HG03342 (cell line): ENCODE measurements around the gene GRM1.
"Not testable (repeated sequence)": the region's sequence is repeated elsewhere in the genome, so short reads cannot be mapped to it uniquely, and the experiment has no call there.

ENCODE experiments used
- ATAC-seq: cut with Tn5 transposase; IDR thresholded peaks from one replicate; pipeline ENCODE4 v1.9.1; 2021; ENCODE audit warnings: mild to moderate bottlenecking, moderate library complexity; ENCODE audit not compliant: unreplicated experiment

The GRM1 gene

DNA sequence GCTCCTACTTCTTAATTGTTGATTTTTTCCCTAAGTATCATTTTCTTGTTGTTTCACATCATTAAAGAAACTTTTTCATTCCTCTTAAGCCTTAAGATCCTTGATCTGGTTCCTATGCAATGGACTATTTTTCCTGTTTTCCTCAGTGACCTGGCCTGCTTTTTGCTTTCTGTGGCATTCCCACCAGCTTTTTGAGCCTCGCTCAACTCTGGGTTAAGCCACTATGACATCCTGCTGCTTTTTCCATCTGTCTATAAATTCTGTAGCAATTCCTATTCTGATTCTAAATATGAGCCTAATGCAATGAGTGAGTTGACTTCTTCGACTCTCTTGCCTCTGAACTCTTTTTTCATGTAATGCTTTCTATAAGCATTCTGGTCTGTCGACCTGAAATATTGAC is 160.3 kb downstream of the GRM1 start:
- no peak for ATAC-seq

DNA sequence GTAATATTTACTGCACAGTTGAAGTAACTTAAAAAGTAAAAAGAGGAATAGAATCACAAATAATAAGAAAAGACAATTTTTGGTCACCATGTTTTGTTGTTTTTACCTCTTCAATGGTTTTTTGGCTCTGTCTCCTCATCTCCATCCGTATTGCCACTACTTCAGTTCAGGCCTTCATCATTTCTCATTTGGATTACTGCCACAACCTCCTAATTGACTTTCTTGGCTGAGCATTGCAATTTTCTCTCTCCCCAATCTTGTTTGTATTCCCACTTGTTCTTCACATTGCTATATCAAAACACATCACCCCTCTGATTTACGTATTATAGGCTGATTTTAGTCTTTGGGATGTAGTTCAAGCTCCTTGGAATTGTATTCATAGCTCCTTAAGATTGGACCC is 161.7 kb downstream of the GRM1 start:
- ATAC-seq: no peak

DNA sequence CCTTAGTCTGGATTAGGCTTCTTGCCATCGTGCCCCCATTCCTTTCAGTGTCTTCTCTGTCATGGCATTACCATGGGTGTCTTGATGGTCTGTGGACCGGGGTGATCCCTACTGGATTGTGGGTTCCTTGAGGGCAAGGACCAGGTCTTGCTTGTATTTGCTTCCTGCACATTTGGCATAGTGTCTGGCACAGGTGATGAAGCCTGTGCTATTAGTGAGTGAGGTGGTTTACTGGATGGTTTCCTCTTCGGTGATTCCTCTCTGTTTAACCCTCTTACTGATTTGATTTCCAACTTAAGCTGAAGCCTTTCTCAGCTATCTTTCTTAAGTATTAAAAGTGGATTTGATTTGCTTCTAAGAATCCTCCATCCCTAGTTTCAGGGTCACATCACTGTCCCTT is 162.3 kb downstream of the GRM1 start:
- no peak for ATAC-seq

DNA sequence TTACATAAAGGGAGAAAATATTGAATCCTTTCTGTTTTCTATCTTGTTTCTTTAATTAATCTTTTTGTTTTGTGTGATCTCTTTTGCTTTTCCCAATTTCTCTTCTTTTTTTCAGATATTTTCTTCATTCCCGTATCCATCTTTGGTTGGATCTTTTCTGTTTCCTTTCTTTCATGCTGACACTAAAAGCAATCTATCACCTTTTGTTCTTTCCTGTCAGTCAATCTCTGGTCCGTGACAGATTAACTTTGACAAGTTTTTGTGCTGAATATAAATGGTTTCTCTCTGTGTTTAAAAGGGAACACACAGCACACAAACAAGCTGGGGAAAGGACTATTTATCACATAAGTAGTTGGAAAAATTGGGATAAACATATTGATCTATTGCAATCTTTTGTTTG is 162.8 kb downstream of the GRM1 start:
- no peak for ATAC-seq

DNA sequence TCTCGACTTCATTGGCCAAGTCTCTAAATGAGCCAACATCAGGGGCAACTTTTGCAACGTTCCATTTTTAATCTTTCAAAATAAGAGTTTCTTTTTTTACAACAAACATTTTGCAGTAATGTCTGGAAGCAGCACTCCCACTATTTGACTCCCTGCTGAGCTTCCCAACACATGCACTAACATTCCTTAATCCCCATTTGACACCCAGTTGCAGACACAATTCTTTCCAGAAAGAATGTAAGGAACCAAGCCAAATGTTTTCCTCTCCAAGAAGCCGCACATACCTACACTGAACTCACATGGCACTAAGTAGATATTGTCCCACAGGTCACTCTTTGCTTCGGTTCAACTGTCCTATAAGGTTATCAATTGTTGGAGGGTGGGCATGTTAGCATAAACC is 165.6 kb downstream of the GRM1 start:
- ATAC-seq: no peak

DNA sequence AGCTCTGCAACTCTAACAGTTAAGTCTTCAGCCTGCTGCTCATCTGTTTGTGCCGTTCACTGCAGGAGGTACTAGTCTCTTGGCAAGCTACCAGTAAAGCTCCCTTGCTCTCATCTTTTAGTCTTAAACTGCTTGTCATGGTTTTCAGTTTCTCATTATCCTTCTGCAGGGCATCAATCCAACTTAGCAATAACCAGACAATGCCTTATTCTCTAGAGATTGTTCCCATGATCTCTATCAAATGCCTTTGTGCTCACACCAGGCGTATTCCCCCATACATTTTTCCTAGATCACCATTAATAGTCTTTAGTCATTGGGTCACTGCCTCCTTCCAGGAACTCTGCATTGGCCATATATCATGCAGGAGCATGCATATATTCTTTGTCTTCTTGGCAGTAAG is 171.3 kb downstream of the GRM1 start:
- ATAC-seq: no peak

DNA sequence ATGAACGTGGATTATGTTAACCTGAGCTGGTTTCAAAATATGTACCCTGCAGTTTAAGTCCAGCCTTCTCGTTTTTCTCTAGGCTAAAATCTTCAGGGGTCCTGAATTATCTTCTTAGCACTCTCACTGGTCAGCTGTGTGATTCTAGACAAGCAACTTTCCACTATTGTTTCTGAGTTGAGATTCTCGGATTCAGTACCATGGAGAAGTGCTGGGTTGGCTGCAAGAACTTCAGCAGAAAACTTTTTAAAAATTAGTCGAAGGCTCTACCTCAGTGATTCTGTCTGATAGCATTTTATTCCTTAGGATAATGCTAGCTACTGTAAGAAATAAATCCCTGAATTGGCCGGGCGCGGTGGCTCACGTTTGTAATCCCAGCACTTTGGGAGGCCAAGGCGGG is 173.7 kb downstream of the GRM1 start:
- no peak for ATAC-seq

DNA sequence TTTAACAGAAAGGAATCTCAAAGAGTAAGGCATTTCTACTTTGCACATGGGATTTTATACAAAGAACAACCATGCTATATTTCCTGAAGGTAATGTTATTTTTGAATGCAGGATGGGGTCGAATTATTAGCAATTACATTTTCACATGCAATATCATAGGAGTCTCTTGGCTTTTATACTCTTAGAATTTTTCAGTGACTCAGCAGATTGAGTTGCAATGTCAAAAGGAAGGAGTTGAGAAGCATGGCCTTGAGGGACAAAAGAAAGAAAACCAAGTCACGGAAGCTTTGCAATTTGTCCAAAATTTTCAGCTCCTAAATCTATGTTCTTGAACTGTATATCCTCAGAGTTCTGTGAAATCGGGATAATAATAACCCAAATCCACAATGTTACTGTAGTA is 181.1 kb downstream of the GRM1 start:
- no peak for ATAC-seq

DNA sequence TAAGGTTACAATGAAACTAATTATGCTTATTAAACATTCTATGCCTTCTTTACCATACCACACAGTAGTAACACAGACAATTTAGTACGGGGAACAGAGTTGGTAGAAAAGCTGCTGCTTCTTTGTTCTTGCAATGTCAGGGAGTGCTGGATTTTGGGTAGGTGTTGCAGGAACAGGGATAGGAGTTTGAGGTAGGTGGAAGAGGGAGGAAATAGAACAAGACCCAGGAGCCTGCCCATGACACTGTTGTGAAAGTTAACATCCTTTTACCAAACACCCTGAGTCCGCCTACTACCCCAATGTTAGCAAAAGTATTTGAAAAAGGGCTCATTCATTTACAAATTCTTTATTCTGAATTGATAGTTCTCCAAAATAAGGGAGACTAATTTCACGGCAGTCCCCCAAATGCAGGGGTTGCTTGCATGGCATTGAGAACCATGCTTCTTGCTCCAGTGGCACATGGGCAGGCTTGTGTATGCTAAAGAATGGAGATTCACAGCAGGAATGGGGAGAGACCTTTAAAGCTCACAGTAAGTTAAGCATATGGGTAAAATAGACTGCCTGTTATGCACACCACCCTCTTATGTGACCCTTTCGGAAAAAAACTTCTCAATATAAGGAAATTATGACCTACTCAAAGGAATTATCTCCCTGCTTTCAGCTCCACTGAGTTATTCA is 181.7 kb downstream of the GRM1 start:
- no peak for ATAC-seq

DNA sequence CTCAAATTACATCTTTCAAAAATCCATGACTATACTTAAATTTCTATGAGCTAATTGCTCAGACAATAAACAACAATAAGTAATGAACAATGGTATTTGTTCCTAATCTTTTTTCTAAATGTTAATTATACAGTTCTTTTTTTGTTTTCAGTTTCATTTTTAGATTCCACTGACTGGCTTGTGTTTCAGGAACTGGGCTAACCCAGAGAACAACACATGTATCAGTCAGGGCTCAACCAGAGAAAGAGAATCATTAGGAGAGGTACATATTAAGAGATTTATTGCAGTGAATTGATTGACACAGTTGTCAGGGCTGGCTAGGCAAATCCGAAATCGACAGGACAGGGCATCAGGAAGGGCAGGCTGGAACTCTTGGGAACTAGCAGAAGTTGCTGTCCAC is 182.8 kb downstream of the GRM1 start:
- ATAC-seq: peak; percentile 75

DNA sequence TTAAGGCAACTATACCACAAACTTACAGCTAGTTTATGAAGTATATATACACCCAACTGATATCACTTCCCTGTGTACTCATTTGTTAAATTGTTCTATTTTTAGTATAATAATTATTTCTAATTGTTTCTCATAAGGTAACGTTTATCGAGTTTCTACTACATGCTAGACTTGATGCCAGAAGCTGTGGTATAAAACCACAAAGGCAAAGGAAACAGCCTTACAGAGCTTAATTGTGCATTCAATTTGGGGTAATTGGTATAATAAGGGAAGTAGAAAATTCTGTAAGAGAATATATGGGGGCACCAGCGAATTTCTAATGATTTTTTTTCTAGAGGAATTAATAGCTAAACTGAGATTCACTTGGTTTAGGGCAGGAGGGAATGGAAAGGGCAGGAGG is 183.9 kb downstream of the GRM1 start:
- no peak for ATAC-seq

DNA sequence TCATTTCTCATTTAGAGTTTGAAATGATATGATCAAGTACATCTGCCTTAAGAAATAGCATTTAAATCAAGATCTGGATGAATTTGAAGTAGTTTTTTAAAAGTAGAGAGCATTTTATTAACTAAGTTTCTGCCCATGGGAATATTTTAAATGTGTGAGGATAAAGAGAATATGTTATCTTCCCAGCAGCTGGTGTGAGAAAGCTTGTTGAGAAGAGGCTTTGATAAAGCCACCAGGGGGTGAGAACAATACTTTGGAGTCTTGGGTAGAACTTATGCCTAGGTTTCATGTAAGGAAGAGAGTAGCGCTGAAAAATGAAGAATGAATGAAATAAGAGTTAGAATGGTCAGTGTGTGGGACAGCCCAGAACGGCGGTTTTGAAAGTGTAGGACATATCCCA is 190.2 kb downstream of the GRM1 start:
- ATAC-seq: no peak

DNA sequence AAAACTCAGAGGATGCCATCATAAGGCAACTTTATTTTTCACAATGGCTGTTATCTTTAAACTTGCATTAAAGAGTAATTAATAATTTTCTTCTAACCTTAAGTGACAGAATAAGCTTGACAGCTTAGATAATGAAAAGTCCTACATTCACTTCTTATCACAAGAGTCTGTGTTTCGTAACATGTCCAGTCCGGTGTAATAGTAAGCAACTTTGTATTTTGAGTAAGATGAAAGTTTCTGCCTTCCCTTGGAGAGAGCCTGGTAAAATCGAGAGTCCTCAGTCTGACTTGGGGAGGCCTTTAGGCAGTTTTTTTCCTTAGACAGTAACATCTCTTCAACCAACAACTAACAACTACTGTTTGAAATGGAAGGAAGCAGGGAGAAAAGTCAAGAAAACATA is 195.6 kb downstream of the GRM1 start:
- no peak for ATAC-seq

DNA sequence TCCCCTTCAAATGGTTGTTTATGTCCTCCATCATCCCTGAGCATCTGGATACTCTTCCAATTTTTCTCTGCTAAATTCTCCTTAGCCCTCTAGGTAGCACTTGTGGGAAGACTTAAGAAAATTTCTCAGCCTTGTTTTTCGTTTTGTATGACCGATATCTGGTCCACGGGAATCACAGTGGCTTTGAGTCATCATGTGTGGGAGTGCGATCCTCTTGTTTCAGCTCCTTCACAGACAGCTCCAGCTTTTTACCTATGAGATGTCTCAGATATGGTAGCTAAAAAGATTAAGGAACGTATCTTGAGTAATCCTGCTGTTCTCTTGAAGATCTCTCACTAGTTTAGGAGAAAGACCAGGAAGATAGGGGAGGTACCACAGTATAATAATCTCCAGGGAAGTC is 196.1 kb downstream of the GRM1 start:
- ATAC-seq: no peak

DNA sequence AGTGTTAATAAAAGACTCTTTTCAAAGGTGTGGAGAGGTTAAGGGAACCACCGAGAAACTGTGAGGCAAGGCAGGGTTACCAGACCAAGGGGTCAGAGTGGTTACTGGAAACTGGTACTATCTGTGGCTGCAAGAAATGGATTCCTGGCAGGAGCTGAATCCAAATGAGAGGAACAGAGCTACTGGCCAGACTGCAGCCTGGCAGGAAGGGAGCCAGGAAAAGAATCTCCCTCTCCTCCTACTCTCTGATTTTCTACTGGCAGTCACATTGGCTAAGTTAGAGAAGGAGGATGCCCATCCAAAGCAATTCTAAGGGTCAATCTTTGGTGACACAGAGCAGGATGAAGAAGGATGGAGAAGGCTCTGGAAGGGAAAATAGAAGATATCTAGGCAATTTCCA is 211.5 kb downstream of the GRM1 start:
- no peak for ATAC-seq

DNA sequence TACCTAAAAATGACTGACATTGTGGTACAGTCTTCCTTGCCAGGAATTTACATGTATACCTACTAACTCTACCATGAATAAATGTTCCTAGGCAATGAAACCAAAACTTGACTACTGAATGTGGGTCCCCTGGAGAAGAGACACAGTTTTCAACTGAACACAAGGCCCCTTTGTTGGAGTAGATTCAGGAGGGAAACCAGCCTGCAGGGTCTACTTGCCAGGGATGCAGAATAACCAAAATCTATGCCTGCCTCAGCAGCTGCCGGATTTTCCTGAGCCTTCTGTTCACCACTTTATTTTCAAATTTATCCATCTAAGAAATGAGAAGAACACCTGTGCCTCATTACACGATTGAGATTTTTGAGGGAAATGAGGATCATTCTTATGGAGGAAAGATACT is 211.9 kb downstream of the GRM1 start:
- no peak for ATAC-seq

DNA sequence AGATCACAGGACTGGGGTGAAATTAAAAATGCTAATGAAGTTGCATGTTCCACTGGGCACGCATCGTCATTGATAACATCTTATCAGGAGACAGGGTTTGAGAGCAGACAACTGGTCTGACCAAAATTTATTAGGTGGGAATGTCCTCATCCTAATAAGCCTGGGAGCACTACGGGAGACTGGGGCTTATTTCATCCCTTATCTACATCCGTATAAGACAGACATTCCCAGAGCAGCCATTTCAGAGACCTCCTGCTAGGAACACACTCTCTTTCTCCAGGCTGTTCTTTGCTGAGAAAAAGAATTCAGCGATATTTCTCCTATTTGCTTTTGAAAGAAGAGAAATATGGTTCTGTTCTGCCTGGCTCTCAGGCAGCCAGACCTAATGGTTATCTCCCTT is 214.8 kb downstream of the GRM1 start:
- ATAC-seq: not testable (repeated sequence)

DNA sequence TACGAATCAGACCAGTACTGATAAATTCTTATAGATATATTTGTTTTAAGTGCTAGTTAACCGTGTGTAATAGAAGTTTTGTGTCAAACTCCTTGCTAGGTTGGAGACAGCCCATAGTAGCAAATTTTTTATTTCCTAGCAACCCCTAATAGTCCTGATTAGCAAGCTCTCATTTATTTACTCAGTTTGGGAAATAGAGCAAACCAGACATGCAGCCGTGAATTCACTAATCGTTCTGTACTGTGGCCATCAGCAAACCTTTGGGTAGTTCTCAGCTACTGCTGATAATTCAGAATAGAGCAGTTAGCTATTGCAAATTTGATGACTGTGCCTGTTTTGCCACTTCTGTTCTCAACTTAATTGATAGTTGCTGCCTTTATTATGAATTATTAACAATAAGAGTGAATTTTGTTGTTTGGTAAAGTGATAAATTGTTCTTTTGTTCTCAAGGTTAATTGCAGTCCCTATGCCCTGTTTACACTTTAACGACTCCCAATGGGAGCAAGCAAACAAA is 215.8 kb downstream of the GRM1 start:
- no peak for ATAC-seq

DNA sequence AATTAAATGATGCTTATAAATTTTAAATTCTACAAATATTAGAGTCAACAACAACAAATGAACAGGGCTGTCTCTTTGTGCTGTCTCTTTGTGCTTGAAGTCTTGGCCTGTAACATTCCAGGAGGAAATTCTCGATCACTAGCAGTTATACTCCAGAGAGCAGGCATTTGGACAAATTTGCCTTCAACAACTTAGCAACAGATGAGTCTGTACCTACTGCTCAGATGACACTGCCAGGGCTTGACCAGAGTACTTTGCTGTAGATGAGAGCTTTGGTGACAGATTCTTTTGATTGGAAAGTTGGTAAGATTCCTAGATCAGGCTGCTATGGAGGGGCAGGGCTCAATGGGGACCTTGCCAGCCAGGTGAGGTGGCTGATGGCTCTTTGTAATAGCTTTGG is 217.2 kb downstream of the GRM1 start:
- no peak for ATAC-seq

DNA sequence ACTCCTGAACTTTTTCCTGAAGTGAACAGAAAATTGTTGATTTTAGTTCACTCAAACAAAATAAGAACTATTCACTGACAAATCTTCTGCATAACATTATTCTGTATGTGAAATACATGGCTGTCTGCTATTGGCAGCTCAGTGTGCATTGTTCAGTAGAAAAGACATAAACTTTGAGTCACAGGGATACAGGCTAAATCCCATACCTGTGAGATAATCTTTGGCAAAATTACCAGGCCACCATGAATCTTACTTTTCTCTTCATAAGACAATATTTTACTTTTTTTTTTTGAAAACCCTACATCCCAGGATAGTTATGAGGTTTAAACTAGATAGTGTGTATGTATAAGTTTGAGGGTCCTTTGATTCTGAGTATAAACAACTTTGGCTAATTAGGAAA is 224.8 kb downstream of the GRM1 start:
- ATAC-seq: no peak

DNA sequence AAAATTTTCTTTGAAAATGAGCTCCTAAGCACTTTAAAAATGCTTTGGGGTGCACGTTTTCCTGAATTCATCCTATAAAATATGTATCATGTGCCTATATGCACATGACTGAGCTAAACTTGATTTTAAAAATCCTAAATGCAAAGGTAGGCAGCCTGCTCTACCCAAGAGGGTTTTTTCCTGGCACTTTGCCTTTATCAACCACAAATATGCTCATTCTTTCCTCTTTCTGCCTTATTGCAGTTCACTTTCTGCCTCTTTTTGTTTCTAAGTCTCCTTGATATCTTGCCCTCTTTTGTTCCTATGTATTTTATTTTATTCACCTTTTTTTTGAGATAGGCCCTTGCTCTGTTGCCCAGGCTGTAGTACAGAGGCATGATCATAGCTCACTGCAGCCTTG is 229.3 kb downstream of the GRM1 start:
- no peak for ATAC-seq

DNA sequence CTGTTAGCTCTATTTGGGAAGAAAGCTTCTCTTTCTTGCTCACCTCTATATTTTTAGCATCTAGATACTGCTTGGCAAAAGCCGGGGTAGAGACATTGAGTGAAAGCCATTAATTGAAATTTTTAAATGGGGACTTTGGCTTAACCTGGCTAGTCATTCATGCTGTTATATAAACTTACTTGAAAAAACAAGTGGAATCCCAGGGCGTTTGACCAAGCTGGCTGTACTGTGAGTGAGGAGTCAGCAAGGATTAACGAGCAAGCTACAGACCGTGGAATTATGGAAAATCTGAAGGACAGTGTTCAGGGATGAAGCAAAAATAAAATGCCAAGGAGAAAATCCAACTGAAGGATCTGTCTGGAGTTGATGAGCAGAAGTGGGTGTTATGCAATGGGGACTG is 232.0 kb downstream of the GRM1 start:
- ATAC-seq: no peak

DNA sequence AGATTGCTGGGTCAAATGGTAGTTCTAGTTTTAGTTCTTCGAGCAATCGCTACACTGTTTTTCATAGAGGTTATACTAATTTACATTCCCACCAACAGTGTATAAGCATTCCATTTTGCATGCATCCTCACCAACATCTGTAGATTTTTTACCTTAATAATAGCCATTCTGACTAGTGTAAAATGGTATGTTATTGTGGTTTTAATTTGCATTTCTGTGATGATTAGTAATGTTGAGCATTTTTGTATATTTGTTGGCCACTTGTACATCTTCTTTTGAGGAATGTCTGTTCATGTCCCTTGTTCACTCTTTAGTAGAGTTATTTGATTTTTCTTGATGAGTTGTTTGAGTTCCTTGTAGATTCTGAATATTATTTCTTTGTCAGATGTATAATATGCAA is 236.2 kb downstream of the GRM1 start:
- ATAC-seq: no peak
